ENCODE measurements around the gene RUNX3. TPM values are rescaled to one million over a fixed set of nuclear protein-coding genes. Genes with fewer than 3 reads are reported as not detected.

The RUNX3 gene
- total RNA-seq, 6 donors from 2014 or later: 4.2 to 15.6 (median 10.1) TPM

- Histone ChIP-seq H3K36me3 (no peaks in the 10 kb centered on the region), H3K9me3 (no peaks in the 10 kb centered on the region), H3K4me3 (peak overlapping the region in 1 of 4 donors; percentile 55), H3K27ac (peak overlapping the region in 3 of 4 donors; percentile 42 to 73 (median 63)), H3K27me3 (peaks cover 0 to 53% (median 28%) of the 10 kb centered on the region in 4 donors), H3K4me1 (peaks cover 31 to 59% (median 41%) of the 10 kb centered on the region in 4 donors)
- ATAC-seq (ENCODE audit: low FRiP score in 2 of 2) (no peak), DNase-seq (no peak)
- TF ChIP-seq CTCF (IDR thresholded peaks at IDR 0.05) (no peak), EP300 (IDR thresholded peaks at IDR 0.05) (no peak), POLR2A (IDR thresholded peaks at IDR 0.05) (no peak), POLR2AphosphoS5 (IDR thresholded peaks at IDR 0.05) (no peak)
- WGBS, 2 donors: 35 to 40% methylated on average over 10 to 15 of the region's 15 CpGs
Measured at GRCh38 chr1:24926563-24927249, 3.4 kb downstream of the RUNX3 start.

- Histone ChIP-seq H3K4me3 (peak overlapping the region in 1 of 4 donors; percentile 55), H3K27ac (peak overlapping the region in 2 of 4 donors; percentile 1 to 56), H3K36me3 (no peaks in the 10 kb centered on the region), H3K4me1 (peaks cover 28 to 52% (median 34%) of the 10 kb centered on the region in 4 donors), H3K9me3 (no peaks in the 10 kb centered on the region), H3K27me3 (peaks cover 0 to 46% (median 21%) of the 10 kb centered on the region in 4 donors)
- DNase-seq (no peak), ATAC-seq (ENCODE audit: low FRiP score in 2 of 2) (no peak)
- 46 to 50% methylated on average over 9 to 10 of the region's 10 CpGs for WGBS, 2 donors
- TF ChIP-seq POLR2A (IDR thresholded peaks at IDR 0.05): no peak
- TF ChIP-seq CTCF (IDR thresholded peaks at IDR 0.05): no peak
- no peak for TF ChIP-seq POLR2AphosphoS5 (IDR thresholded peaks at IDR 0.05)
- TF ChIP-seq EP300 (IDR thresholded peaks at IDR 0.05): no peak
Measured at GRCh38 chr1:24925963-24926362, 4.1 kb downstream of the RUNX3 start.

DNA sequence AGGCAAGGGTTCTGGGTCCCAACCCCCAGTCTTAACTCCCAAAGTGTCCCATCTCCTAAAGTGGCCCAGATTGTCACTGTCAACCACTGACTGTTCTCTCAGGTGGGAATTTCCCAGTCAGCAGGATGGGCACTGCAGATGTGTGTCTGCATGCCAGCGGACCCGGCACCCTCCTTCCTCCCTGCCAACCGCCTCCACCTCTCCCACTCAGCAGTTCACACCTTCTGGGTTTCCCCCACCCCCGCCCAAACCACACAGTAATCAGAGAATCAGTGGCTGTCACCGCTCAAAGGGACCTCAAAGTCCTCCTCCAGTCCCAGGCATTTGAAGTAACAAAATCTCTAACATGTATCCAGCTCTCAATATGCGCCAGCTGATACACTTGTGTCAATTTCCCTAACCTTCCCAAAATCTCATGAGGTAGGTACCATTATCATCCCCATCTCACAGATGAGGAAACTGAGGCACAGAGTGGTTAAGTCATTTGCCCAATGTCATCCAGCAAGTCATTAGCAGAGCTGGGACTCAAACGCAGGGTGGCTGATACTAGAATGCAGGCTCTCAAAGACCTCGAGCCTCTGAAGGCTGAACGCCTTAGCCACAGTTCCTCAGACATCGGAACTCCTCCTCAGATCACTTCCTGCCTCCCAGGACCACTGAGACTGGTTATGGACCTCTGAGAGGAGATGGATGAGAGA lies 4.8 kb downstream of the RUNX3 start:
- Histone ChIP-seq H3K27me3 (peaks cover 0 to 38% (median 15%) of the 10 kb centered on the region in 4 donors), H3K9me3 (no peaks in the 10 kb centered on the region), H3K36me3 (no peaks in the 10 kb centered on the region), H3K4me1 (peaks cover 20 to 45% (median 26%) of the 10 kb centered on the region in 4 donors), H3K27ac (peak overlapping the region in 2 of 4 donors; percentile 1 to 56), H3K4me3 (no peak overlapping the region)
- WGBS, 2 donors: 56 to 58% methylated on average over 10 of the region's 10 CpGs
- ATAC-seq (ENCODE audit: low FRiP score in 2 of 2) (no peak), DNase-seq (no peak)
- TF ChIP-seq CTCF (IDR thresholded peaks at IDR 0.05) (no peak), POLR2A (IDR thresholded peaks at IDR 0.05) (no peak), EP300 (IDR thresholded peaks at IDR 0.05) (no peak), POLR2AphosphoS5 (IDR thresholded peaks at IDR 0.05) (no peak)

- ATAC-seq (ENCODE audit: low FRiP score in 2 of 2) (no peak), DNase-seq (no peak)
- 71 to 74% methylated on average over 11 to 15 of the region's 15 CpGs for WGBS, 2 donors
- H3K27ac ChIP-seq: peak overlapping the region in 2 of 4 donors; percentile 9 to 41
- H3K36me3 ChIP-seq: no peaks in the 10 kb centered on the region
- H3K27me3 ChIP-seq: peaks cover 0 to 25% (median 8%) of the 10 kb centered on the region in 4 donors
- no peak for TF ChIP-seq POLR2AphosphoS5 (IDR thresholded peaks at IDR 0.05)
- TF ChIP-seq POLR2A (IDR thresholded peaks at IDR 0.05): no peak
- TF ChIP-seq EP300 (IDR thresholded peaks at IDR 0.05): no peak
- TF ChIP-seq CTCF (IDR thresholded peaks at IDR 0.05): no peak
- H3K4me1 ChIP-seq: peaks cover 6 to 30% (median 16%) of the 10 kb centered on the region in 4 donors
- H3K4me3 ChIP-seq: no peak overlapping the region
- no peaks in the 10 kb centered on the region for H3K9me3 ChIP-seq
Measured at GRCh38 chr1:24923485-24924113, 6.5 kb downstream of the RUNX3 start.

All from upper lobe of left lung (tissue), 6 donors.